H1 (cell line): ENCODE results near the gene INHBB. TPM values are rescaled to one million over a fixed set of nuclear protein-coding genes. Genes with fewer than 3 reads are reported as not detected.

Experiments
- ASH2L ChIP-seq: fragments of 200-600, 300-600 bp; sonication (generic); IDR thresholded peaks from one replicate; pipeline ENCODE4 v1.7.1; 2017; ENCODE audit warnings: low read length
- BCL11A ChIP-seq, 2 experiments: IDR thresholded peaks; one replicate each; pipeline ENCODE4 v1.6.1; 2011; ENCODE audit warnings: low read depth in 2 of 2, low read length in 2 of 2, mild to moderate bottlenecking in 2 of 2
- CHD1 ChIP-seq: IDR thresholded peaks from 2 replicates; pipeline ENCODE4 v1.6.1; 2012; ENCODE audit warnings: low read depth, low read length, improper control_type of control experiment
- HDAC6 ChIP-seq: IDR thresholded peaks from one replicate; pipeline ENCODE4 v1.7.1; 2012; ENCODE audit warnings: low read depth, mild to moderate bottlenecking, inconsistent platforms, low read length, moderate library complexity
- JUND ChIP-seq: IDR thresholded peaks from 2 replicates; pipeline ENCODE4 v1.6.1; 2011; ENCODE audit warnings: mild to moderate bottlenecking, improper control_type of control experiment, low read length
- KDM5A ChIP-seq: fragments of 200-600 bp; IDR thresholded peaks from 2 replicates; pipeline ENCODE4 v1.7.1; 2012; ENCODE audit warnings: mild to moderate bottlenecking, low read length, inconsistent platforms, mixed read lengths
- MAFK ChIP-seq: IDR thresholded peaks from 2 replicates; pipeline ENCODE4 v1.6.1; 2012; ENCODE audit warnings: low read depth, mild to moderate bottlenecking, improper control_type of control experiment, low read length
- POU5F1 ChIP-seq: IDR thresholded peaks from 2 replicates; pipeline ENCODE4 v1.6.1; 2011; ENCODE audit warnings: low read depth, mild to moderate bottlenecking, low read length, moderate library complexity
- RFX5 ChIP-seq: IDR thresholded peaks from 2 replicates; pipeline ENCODE4 v1.6.1; 2011; ENCODE audit warnings: low read depth, low read length, improper control_type of control experiment, borderline replicate concordance
- RXRA ChIP-seq: IDR thresholded peaks from 2 replicates; pipeline ENCODE4 v1.6.1; 2011; ENCODE audit warnings: low read depth, mild to moderate bottlenecking, low read length, moderate library complexity; ENCODE audit not compliant: insufficient read depth
- TEAD4 ChIP-seq: IDR thresholded peaks from 2 replicates; pipeline ENCODE4 v1.6.1; 2012; ENCODE audit warnings: low read depth, low read length, inconsistent platforms, mixed read lengths
- YY1 ChIP-seq: IDR thresholded peaks from 2 replicates; pipeline ENCODE4 v1.6.1; 2011; ENCODE audit warnings: low read depth, mild to moderate bottlenecking, low read length
- polyA plus RNA-seq, 7 experiments: library from polyadenylated mRNA; depleted of rRNA in 3 of 7; stranded (reverse) in 5 of 7; unstranded in 2 of 7; fragments of >200 nt in 5 of 7; fragments of 200-250 nt in 2 of 7; gene quantifications; 1 replicate in 5 of 7; 2 replicates in 1 of 7; 4 replicates in 1 of 7; pipeline versions ENCODE4 v1.2.1 to v1.2.3, GENCODE V29; 2011 to 2013; ENCODE audit warnings: missing spikeins in 2 of 7, mixed read lengths in 2 of 7
- total RNA-seq: library from RNA; stranded (reverse); fragmentation: NEBNext Ultra II Directional; extraction: Animal tissue kit (Norgen Biotek cat#: 25700); gene quantifications from 2 replicates; pipeline ENCODE4 v1.2.1, GENCODE V29; 2021

The INHBB gene
- total and polyA plus RNA-seq, 2 of the 8 experiments (the other 6 are each of a cell fraction or from before 2014, with no cell fraction given): 0.30 to 0.32 TPM

DNA sequence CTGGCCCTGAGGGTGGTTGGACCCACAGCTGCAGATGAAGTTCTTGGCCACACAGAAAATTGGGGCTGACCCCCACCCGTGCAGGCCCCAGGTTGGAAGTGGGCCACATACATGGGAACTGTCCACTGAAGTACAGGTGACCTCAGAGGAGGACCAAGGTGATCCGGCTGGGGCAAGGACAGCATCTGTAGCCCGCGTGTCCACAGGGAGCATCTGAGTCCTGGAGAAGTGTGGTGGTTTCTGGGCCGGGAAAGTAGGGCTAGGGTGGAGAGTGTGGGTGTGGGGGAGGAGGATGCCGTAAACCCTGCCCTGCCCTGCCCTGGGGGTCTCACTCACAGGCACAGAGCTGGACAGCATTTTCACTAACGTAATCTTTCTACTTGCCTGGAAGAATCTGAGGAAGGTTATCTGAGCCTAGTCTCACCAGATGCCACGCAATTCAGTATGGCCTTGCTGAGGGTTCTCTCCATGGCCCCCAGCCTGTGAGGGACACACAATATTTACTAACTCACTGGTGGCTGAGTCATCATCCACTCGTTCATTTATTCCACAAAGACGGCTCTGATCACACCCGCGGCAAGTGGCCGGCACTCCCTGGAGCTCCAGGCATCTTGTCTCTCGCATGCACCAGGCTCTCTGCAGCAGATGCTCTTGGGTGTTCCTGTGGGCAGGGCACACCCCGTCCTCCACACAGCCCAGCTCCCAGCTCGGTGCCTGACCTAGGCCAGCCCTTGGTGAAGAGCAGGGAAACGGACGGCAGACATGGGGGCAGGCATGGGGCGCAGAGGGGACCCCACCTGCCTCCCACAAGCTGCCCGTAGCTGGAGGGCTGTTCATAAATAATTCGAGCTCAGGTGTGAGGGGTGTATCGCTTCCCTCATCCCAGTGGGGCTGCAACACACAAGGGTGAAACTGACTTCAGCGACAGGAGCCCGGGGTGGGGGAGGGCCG lies 51.2 kb downstream of the INHBB start (continued):
- TF ChIP-seq RXRA (no peak), MAFK (no peak), ASH2L (no peak), JUND (no peak), YY1 (no peak), CHD1 (no peak), RFX5 (no peak), POU5F1 (no peak), KDM5A (no peak), BCL11A (IDR thresholded peaks at IDR 0.05; ENCODE audit: low read depth in 2 of 2, low read length in 2 of 2) (no peak), TEAD4 (no peak), HDAC6 (no peak)
